H1 (cell line): ENCODE results near the gene SLC26A1.

Experiments
- BACH1 ChIP-seq: IDR thresholded peaks from 2 replicates; pipeline ENCODE4 v1.6.1; 2012; ENCODE audit warnings: low read length, improper control_type of control experiment
- CBX8 ChIP-seq: fragments of 300-800, 300-1000 bp; sonication (generic); IDR thresholded peaks from 2 replicates; pipeline ENCODE4 v1.7.1; 2016; ENCODE audit warnings: low read depth, low read length, borderline replicate concordance
- CHD1 ChIP-seq: IDR thresholded peaks from 2 replicates; pipeline ENCODE4 v1.6.1; 2012; ENCODE audit warnings: low read depth, low read length, improper control_type of control experiment
- CTCF ChIP-seq, 3 experiments: IDR thresholded peaks; 1 replicate in 2 of 3; 2 replicates in 1 of 3; pipeline versions ENCODE4 v1.5.1 to v1.6.1; 2011; ENCODE audit warnings: low read length in 3 of 3, mild to moderate bottlenecking in 3 of 3, inconsistent platforms in 2 of 3, low read depth in 1 of 3, moderate library complexity in 1 of 3; ENCODE audit not compliant: insufficient read depth in 1 of 3; ENCODE audit errors: control extremely low read depth in 1 of 3
- EZH2 ChIP-seq: fragments of 200-600 bp; sonication (generic); IDR thresholded peaks from 2 replicates; pipeline ENCODE4 v1.7.1; 2012; ENCODE audit warnings: low read depth, mild to moderate bottlenecking, moderate library complexity, low read length, inconsistent platforms; ENCODE audit not compliant: severe bottlenecking
- MAFK ChIP-seq: IDR thresholded peaks from 2 replicates; pipeline ENCODE4 v1.6.1; 2012; ENCODE audit warnings: low read depth, mild to moderate bottlenecking, improper control_type of control experiment, low read length
- PHF8 ChIP-seq: fragments of 200-600 bp; sonication (generic); conservative IDR thresholded peaks from 2 replicates; pipeline ENCODE4 v1.7.1; 2012; ENCODE audit warnings: low read depth, mild to moderate bottlenecking, inconsistent platforms, low read length, moderate library complexity
- POLR2A ChIP-seq, 2 experiments: IDR thresholded peaks; 1 replicate in 1 of 2; 2 replicates in 1 of 2; pipeline ENCODE4 v1.6.1; 2011; ENCODE audit warnings: low read depth in 2 of 2, low read length in 2 of 2, mild to moderate bottlenecking in 2 of 2; ENCODE audit errors: control extremely low read depth in 1 of 2
- POLR2AphosphoS5 ChIP-seq: IDR thresholded peaks from 2 replicates; pipeline ENCODE4 v1.6.1; 2011; ENCODE audit warnings: low read depth, low read length
- RAD21 ChIP-seq, 2 experiments: IDR thresholded peaks in 1 of 2; conservative IDR thresholded peaks in 1 of 2; 2 replicates each; pipeline ENCODE4 v1.6.1; 2011; ENCODE audit warnings: low read depth in 2 of 2, low read length in 2 of 2, improper control_type of control experiment in 1 of 2, inconsistent platforms in 1 of 2, mild to moderate bottlenecking in 1 of 2, moderate library complexity in 1 of 2
- SP1 ChIP-seq: IDR thresholded peaks from 2 replicates; pipeline ENCODE4 v1.6.1; 2011; ENCODE audit warnings: low read depth, low read length
- SP4 ChIP-seq: IDR thresholded peaks from 2 replicates; pipeline ENCODE4 v1.6.1; 2012; ENCODE audit warnings: low read length, inconsistent platforms
- TAF1 ChIP-seq: IDR thresholded peaks from 2 replicates; pipeline ENCODE4 v1.6.1; 2011; ENCODE audit warnings: mild to moderate bottlenecking, low read depth, low read length
- USF2 ChIP-seq: IDR thresholded peaks from 2 replicates; pipeline ENCODE4 v1.6.1; 2011; ENCODE audit warnings: low read length, improper control_type of control experiment

- TF ChIP-seq MAFK (no peak), SP1 (no peak), CBX8 (no peak), RAD21 (IDR thresholded peaks at IDR 0.05 in 1 of 2, conservative IDR thresholded peaks at IDR 0.05 in 1 of 2; ENCODE audit: low read depth in 2 of 2, low read length in 2 of 2) (no peak), SP4 (no peak), POLR2AphosphoS5 (no peak), CTCF (IDR thresholded peaks at IDR 0.05; ENCODE audit: control extremely low read depth in 1 of 3, insufficient read depth in 1 of 3, low read depth in 1 of 3, low read length in 3 of 3) (no peak), USF2 (no peak), CHD1 (no peak), EZH2 (no peak), POLR2A (IDR thresholded peaks at IDR 0.05; ENCODE audit: control extremely low read depth in 1 of 2, low read depth in 2 of 2, low read length in 2 of 2) (no peak), TAF1 (no peak), PHF8 (no peak), BACH1 (no peak)
These were observed 47.3 kb upstream of the SLC26A1 start for GRCh38 chr4:1040344-1041146.
